Measurements from ENCODE around the gene LRR1. TPM values are rescaled to one million over a fixed set of nuclear protein-coding genes. Genes with fewer than 3 reads are reported as not detected.

The LRR1 gene
- total RNA-seq, 2 donors from 2014 or later, result 4.1 to 21.9 TPM

DNA sequence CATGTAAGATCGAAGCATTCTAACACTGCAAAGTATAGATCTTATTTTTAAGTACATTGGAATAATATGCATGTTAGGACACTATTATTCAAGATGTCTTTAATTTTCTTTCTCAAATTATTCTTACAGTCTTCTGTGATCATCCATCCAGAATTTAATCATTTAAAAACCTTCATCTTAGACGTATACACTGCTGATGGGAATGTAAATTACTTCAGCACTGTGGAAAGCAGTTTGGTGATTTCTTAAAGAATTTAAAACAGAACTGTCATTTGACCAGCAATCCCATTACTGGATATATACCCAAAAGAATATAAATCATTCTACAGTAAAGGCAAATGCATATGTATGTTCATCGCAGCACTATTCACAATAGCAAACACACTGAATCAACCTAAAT, 9.4 kb upstream of the LRR1 start:
- Histone ChIP-seq H3K36me3 (no peaks in the 10 kb centered on the region), H3K27ac (no peak overlapping the region), H3K4me1 (ENCODE audit: control insufficient read depth in 1 of 2, low read depth in 2 of 2) (peaks cover 8 to 11% of the 10 kb centered on the region in 2 donors), H3K4me3 (no peak overlapping the region), H3K9me3 (no peaks in the 10 kb centered on the region), H3K27me3 (replicated peaks; ENCODE audit: insufficient read depth) (no peaks in the 10 kb centered on the region)
- DNase-seq (ENCODE audit: low spot score), result no peak
- TF ChIP-seq CTCF (IDR thresholded peaks at IDR 0.05), result no peak
- no peak for ATAC-seq (ENCODE audit: insufficient number of reproducible peaks, low FRiP score, low read depth)

GRCh38 chr14:49593016-49593415, 5.7 kb upstream of the LRR1 start:
- Histone ChIP-seq H3K9me3 (no peaks in the 10 kb centered on the region), H3K27me3 (replicated peaks; ENCODE audit: insufficient read depth) (no peaks in the 10 kb centered on the region), H3K4me1 (ENCODE audit: control insufficient read depth in 1 of 2, low read depth in 2 of 2) (peaks cover 0 to 8% of the 10 kb centered on the region in 2 donors), H3K27ac (no peak overlapping the region), H3K4me3 (no peak overlapping the region), H3K36me3 (no peaks in the 10 kb centered on the region)
- DNase-seq (ENCODE audit: low spot score) (no peak), ATAC-seq (ENCODE audit: insufficient number of reproducible peaks, low FRiP score, low read depth) (no peak)
- no peak for TF ChIP-seq CTCF (IDR thresholded peaks at IDR 0.05)

GRCh38 chr14:49594347-49595091, 4.2 kb upstream of the LRR1 start:
- no peaks in the 10 kb centered on the region for H3K36me3 ChIP-seq
- no peak overlapping the region for H3K4me3 ChIP-seq
- DNase-seq (ENCODE audit: low spot score) (no peak), ATAC-seq (ENCODE audit: insufficient number of reproducible peaks, low FRiP score, low read depth) (no peak)
- peaks cover 0 to 8% of the 10 kb centered on the region in 2 donors for H3K4me1 ChIP-seq (ENCODE audit: control insufficient read depth in 1 of 2, low read depth in 2 of 2)
- no peak overlapping the region for H3K27ac ChIP-seq
- no peaks in the 10 kb centered on the region for H3K9me3 ChIP-seq
- no peak for TF ChIP-seq CTCF (IDR thresholded peaks at IDR 0.05)
- no peaks in the 10 kb centered on the region for H3K27me3 ChIP-seq (replicated peaks; ENCODE audit: insufficient read depth)

DNA sequence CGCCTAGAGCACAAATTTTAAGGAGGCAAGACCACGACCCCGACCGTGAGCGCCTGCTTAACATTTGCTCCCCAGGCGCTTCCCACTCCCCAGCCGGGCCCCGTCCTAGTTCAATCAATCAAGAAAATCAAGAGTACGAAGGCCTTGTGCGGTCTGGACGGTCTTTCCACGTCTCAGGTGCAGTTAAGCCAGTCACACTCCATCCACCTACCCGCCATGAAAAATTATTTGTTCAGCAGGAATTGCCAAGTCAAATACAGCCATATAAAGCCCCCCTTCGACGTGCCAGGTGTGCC, 603 bp upstream of the LRR1 start:
- H3K36me3 ChIP-seq, result no peaks in the 10 kb centered on the region
- DNase-seq (ENCODE audit: low spot score) (no peak), ATAC-seq (ENCODE audit: insufficient number of reproducible peaks, low FRiP score, low read depth) (no peak)
- H3K4me3 ChIP-seq, result peak overlapping the region; percentile 96
- peaks cover 0 to 11% of the 10 kb centered on the region in 2 donors for H3K4me1 ChIP-seq (ENCODE audit: control insufficient read depth in 1 of 2, low read depth in 2 of 2)
- TF ChIP-seq CTCF (IDR thresholded peaks at IDR 0.05), result no peak
- peak overlapping the region; percentile 94 to 98 for H3K27ac ChIP-seq
- no peaks in the 10 kb centered on the region for H3K9me3 ChIP-seq
- no peaks in the 10 kb centered on the region for H3K27me3 ChIP-seq (replicated peaks; ENCODE audit: insufficient read depth)

- no peak for DNase-seq (ENCODE audit: low spot score)
- TF ChIP-seq CTCF (IDR thresholded peaks at IDR 0.05), result no peak
Measured at GRCh38 chr14:49607583-49607982, 8.8 kb downstream of the LRR1 start.

More at GRCh38 chr14:49607583-49607982, 8.8 kb downstream of the LRR1 start:
- Histone ChIP-seq H3K27ac (no peak overlapping the region), H3K9me3 (no peaks in the 10 kb centered on the region), H3K4me1 (ENCODE audit: control insufficient read depth in 1 of 2, low read depth in 2 of 2) (no peaks in the 10 kb centered on the region), H3K36me3 (no peaks in the 10 kb centered on the region), H3K27me3 (replicated peaks; ENCODE audit: insufficient read depth) (no peaks in the 10 kb centered on the region), H3K4me3 (no peak overlapping the region)
- no peak for ATAC-seq (ENCODE audit: insufficient number of reproducible peaks, low FRiP score, low read depth)
